Tibial nerve (tissue), 4 donors: ENCODE results near the gene CD40.

ENCODE experiments used
- EP300 ChIP-seq, 2 donors: sonication (generic); formaldehyde crosslinking; IDR thresholded peaks; one replicate each; pipeline ENCODE4 v1.6.1; 2017; ENCODE audit warnings: antibody characterized with exemption in 2 of 2, mild to moderate bottlenecking in 1 of 2
- POLR2A ChIP-seq, 2 donors: fragments of 450-650 bp; IDR thresholded peaks; one replicate each; pipeline ENCODE4 v1.6.1; 2017; ENCODE audit warnings: antibody characterized with exemption in 2 of 2, mild to moderate bottlenecking in 2 of 2, moderate library complexity in 2 of 2
- TF ChIP-seq, protein P1 (sequence below), 5 experiments: fragments of 200-600 bp in 3 of 5; fragments of 450-650 bp in 2 of 5; sonication (generic) in 3 of 5; IDR thresholded peaks; one replicate each; pipeline ENCODE4 v1.5.1; 2016 to 2019; ENCODE audit warnings: antibody characterized with exemption in 5 of 5, mild to moderate bottlenecking in 3 of 5, moderate library complexity in 2 of 5

DNA sequence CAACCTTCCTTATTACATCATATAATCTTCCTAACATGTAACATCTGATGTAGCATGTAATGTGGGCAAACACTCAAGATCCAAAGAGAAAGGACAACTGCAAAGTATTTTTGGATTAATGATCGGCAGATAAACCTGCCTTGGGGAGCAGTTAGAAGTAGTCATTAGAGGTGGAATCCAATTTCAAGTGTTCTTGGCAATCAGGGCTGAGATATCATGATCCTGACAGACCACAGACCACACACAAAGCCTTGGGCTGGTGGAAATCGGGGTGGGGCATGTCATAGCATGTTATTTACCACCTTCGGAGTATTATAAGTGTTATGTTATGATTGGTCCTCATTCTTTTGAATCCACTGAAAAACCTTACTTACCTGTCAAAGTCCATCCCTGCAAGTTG is 44.7 kb upstream of the CD40 start:
- TF ChIP-seq, protein P1, sequence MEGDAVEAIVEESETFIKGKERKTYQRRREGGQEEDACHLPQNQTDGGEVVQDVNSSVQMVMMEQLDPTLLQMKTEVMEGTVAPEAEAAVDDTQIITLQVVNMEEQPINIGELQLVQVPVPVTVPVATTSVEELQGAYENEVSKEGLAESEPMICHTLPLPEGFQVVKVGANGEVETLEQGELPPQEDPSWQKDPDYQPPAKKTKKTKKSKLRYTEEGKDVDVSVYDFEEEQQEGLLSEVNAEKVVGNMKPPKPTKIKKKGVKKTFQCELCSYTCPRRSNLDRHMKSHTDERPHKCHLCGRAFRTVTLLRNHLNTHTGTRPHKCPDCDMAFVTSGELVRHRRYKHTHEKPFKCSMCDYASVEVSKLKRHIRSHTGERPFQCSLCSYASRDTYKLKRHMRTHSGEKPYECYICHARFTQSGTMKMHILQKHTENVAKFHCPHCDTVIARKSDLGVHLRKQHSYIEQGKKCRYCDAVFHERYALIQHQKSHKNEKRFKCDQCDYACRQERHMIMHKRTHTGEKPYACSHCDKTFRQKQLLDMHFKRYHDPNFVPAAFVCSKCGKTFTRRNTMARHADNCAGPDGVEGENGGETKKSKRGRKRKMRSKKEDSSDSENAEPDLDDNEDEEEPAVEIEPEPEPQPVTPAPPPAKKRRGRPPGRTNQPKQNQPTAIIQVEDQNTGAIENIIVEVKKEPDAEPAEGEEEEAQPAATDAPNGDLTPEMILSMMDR (IDR thresholded peaks at IDR 0.05), result no peak
- TF ChIP-seq POLR2A (IDR thresholded peaks at IDR 0.05), result no peak
- TF ChIP-seq EP300 (IDR thresholded peaks at IDR 0.05), result peak in 1 of 2 donors; percentile 17
